HEK293 (cell line): Measurements from ENCODE around the gene CARMIL3.

Source experiments
- CTCF ChIP-seq: fragments of 450-650 bp; formaldehyde crosslinking; IDR thresholded peaks from 2 replicates; pipeline ENCODE4 v1.5.1; 2016; ENCODE audit warnings: missing biosample characterization, missing genetic modification characterization
- IKZF3 ChIP-seq: fragments of 450-650 bp; IDR thresholded peaks from 2 replicates; pipeline ENCODE4 v1.5.0; 2018; ENCODE audit warnings: missing biosample characterization, mild to moderate bottlenecking, missing genetic modification characterization, moderate library complexity
- INSM2 ChIP-seq: fragments of 450-650 bp; formaldehyde crosslinking; IDR thresholded peaks from 2 replicates; pipeline ENCODE4 v1.5.1; 2016; ENCODE audit warnings: missing biosample characterization, missing genetic modification characterization
- KLF7 ChIP-seq: fragments of 450-650 bp; formaldehyde crosslinking; IDR thresholded peaks from 2 replicates; pipeline ENCODE4 v1.5.1; 2016; ENCODE audit warnings: missing biosample characterization, missing genetic modification characterization, borderline replicate concordance
- KLF9 ChIP-seq: fragments of 450-650 bp; formaldehyde crosslinking; IDR thresholded peaks from 2 replicates; pipeline ENCODE4 v1.5.1; 2016; ENCODE audit warnings: missing biosample characterization, missing genetic modification characterization, low read depth
- PRDM1 ChIP-seq: fragments of 450-650 bp; formaldehyde crosslinking; IDR thresholded peaks from 2 replicates; pipeline ENCODE4; 2016; ENCODE audit warnings: missing biosample characterization, missing genetic modification characterization
- PRDM6 ChIP-seq: fragments of 450-650 bp; formaldehyde crosslinking; IDR thresholded peaks from 2 replicates; pipeline ENCODE4 v1.5.1; 2017; ENCODE audit warnings: missing biosample characterization, missing genetic modification characterization
- SP3 ChIP-seq: fragments of 450-650 bp; formaldehyde crosslinking; IDR thresholded peaks from 2 replicates; pipeline ENCODE4 v1.5.1; 2016; ENCODE audit warnings: missing biosample characterization, missing genetic modification characterization
- ZBTB8A ChIP-seq: fragments of 450-650 bp; formaldehyde crosslinking; IDR thresholded peaks from 2 replicates; pipeline ENCODE4 v1.5.1; 2016; ENCODE audit warnings: missing biosample characterization, missing genetic modification characterization
- ZNF148 ChIP-seq: fragments of 450-650 bp; formaldehyde crosslinking; IDR thresholded peaks from 2 replicates; pipeline ENCODE4 v1.5.0; 2017; ENCODE audit warnings: missing biosample characterization, missing genetic modification characterization, borderline replicate concordance
- ZNF155 ChIP-seq: fragments of 450-650 bp; formaldehyde crosslinking; IDR thresholded peaks from 2 replicates; pipeline ENCODE4 v1.5.1; 2016; ENCODE audit warnings: missing biosample characterization, missing genetic modification characterization
- ZNF175 ChIP-seq: fragments of 450-650 bp; formaldehyde crosslinking; IDR thresholded peaks from 2 replicates; pipeline ENCODE4 v1.5.1; 2016; ENCODE audit warnings: missing biosample characterization, missing genetic modification characterization
- ZNF184 ChIP-seq: fragments of 450-650 bp; IDR thresholded peaks from 2 replicates; pipeline ENCODE4 v1.5.1; 2018; ENCODE audit warnings: missing biosample characterization, mild to moderate bottlenecking, missing genetic modification characterization
- ZNF2 ChIP-seq: fragments of 450-650 bp; formaldehyde crosslinking; IDR thresholded peaks from 2 replicates; pipeline ENCODE4 v1.5.1; 2016; ENCODE audit warnings: missing biosample characterization, missing genetic modification characterization
- ZNF24 ChIP-seq: fragments of 450-650 bp; formaldehyde crosslinking; IDR thresholded peaks from 2 replicates; pipeline ENCODE4 v1.5.1; 2016; ENCODE audit warnings: missing biosample characterization, missing genetic modification characterization
- ZNF26 ChIP-seq: fragments of 450-650 bp; formaldehyde crosslinking; IDR thresholded peaks from 2 replicates; pipeline ENCODE4 v1.5.1; 2016; ENCODE audit warnings: missing biosample characterization, missing genetic modification characterization
- ZNF274 ChIP-seq, 2 experiments: fragments of 200-500 bp in 1 of 2; fragments of 450-650 bp in 1 of 2; sonication (Bioruptor generic) in 1 of 2; formaldehyde crosslinking in 1 of 2; IDR thresholded peaks; 2 replicates each; pipeline versions ENCODE4 v1.5.1 to v1.6.1; 2014 to 2016; ENCODE audit warnings: borderline replicate concordance in 1 of 2, inconsistent platforms in 1 of 2, low read length in 1 of 2, missing biosample characterization in 1 of 2, missing genetic modification characterization in 1 of 2
- ZNF366 ChIP-seq: fragments of 450-650 bp; formaldehyde crosslinking; conservative IDR thresholded peaks from 2 replicates; pipeline ENCODE4 v1.5.1; 2016; ENCODE audit warnings: missing biosample characterization, missing genetic modification characterization
- ZNF423 ChIP-seq: fragments of 450-650 bp; formaldehyde crosslinking; IDR thresholded peaks from 2 replicates; pipeline ENCODE4 v1.5.1; 2016; ENCODE audit warnings: missing biosample characterization, missing genetic modification characterization
- ZNF473 ChIP-seq: fragments of 450-650 bp; formaldehyde crosslinking; IDR thresholded peaks from 2 replicates; pipeline ENCODE4 v1.5.1; 2017; ENCODE audit warnings: missing biosample characterization, missing genetic modification characterization
- ZNF548 ChIP-seq: fragments of 450-650 bp; formaldehyde crosslinking; IDR thresholded peaks from 2 replicates; pipeline ENCODE4 v1.5.1; 2016; ENCODE audit warnings: missing biosample characterization, missing genetic modification characterization
- ZNF558 ChIP-seq: fragments of 450-650 bp; formaldehyde crosslinking; IDR thresholded peaks from 2 replicates; pipeline ENCODE4 v1.5.1; 2016; ENCODE audit warnings: missing biosample characterization, missing genetic modification characterization
- ZNF560 ChIP-seq: fragments of 450-650 bp; formaldehyde crosslinking; IDR thresholded peaks from 2 replicates; pipeline ENCODE4 v1.5.1; 2017; ENCODE audit warnings: missing biosample characterization, missing genetic modification characterization, borderline replicate concordance
- ZNF571 ChIP-seq: fragments of 450-650 bp; formaldehyde crosslinking; IDR thresholded peaks from 2 replicates; pipeline ENCODE4 v1.5.0; 2017; ENCODE audit warnings: missing biosample characterization, missing genetic modification characterization
- ZNF600 ChIP-seq: fragments of 450-650 bp; formaldehyde crosslinking; IDR thresholded peaks from 2 replicates; pipeline ENCODE4 v1.5.1; 2016; ENCODE audit warnings: missing biosample characterization, missing genetic modification characterization
- ZNF701 ChIP-seq: fragments of 450-650 bp; formaldehyde crosslinking; IDR thresholded peaks from 2 replicates; pipeline ENCODE4 v1.5.1; 2016; ENCODE audit warnings: missing biosample characterization, missing genetic modification characterization
- TF ChIP-seq, protein P1 (sequence below): fragments of 450-650 bp; formaldehyde crosslinking; IDR thresholded peaks from 2 replicates; pipeline ENCODE4 v1.5.1; 2016; ENCODE audit warnings: missing biosample characterization, missing genetic modification characterization

CARMIL3 gene

GRCh38 chr14:24113801-24114531 lies 62.2 kb downstream of the CARMIL3 start (continued):
- TF ChIP-seq PRDM6 (tag by site-specific recombination), result no peak
- no peak for TF ChIP-seq ZNF155 (tag by site-specific recombination)
- TF ChIP-seq ZNF2 (tag by site-specific recombination), result peak; percentile 48; the same call in 1 of the 2 replicates
- no peak for TF ChIP-seq ZNF548 (tag by site-specific recombination)
- TF ChIP-seq ZNF24 (tag by site-specific recombination), result peak; percentile 57; the same call in 1 of the 2 replicates
- TF ChIP-seq ZNF26, result no peak
- TF ChIP-seq, protein P1, sequence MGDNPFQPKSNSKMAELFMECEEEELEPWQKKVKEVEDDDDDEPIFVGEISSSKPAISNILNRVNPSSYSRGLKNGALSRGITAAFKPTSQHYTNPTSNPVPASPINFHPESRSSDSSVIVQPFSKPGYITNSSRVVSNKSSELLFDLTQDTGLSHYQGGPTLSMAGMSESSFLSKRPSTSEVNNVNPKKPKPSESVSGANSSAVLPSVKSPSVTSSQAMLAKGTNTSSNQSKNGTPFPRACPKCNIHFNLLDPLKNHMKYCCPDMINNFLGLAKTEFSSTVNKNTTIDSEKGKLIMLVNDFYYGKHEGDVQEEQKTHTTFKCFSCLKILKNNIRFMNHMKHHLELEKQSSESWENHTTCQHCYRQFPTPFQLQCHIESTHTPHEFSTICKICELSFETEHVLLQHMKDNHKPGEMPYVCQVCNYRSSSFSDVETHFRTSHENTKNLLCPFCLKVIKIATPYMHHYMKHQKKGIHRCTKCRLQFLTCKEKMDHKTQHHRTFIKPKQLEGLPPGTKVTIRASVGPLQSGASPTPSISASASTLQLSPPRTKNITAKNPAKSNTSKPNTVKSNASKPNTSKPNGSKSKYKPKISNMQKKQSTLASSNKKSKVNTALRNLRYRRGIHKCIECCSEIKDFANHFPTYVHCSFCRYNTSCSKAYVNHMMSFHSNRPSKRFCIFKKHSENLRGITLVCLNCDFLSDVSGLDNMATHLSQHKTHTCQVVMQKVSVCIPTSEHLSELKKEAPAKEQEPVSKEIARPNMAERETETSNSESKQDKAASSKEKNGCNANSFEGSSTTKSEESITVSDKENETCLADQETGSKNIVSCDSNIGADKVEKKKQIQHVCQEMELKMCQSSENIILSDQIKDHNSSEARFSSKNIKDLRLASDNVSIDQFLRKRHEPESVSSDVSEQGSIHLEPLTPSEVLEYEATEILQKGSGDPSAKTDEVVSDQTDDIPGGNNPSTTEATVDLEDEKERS (tag by site-specific recombination), result no peak
- TF ChIP-seq IKZF3 (tag by site-specific recombination), result no peak
- TF ChIP-seq ZNF184 (tag by site-specific recombination), result peak; percentile 29; the same call in 1 of the 2 replicates
- no peak for TF ChIP-seq ZNF560
- TF ChIP-seq ZBTB8A, result 0 out of 2 replicates have a peak, but pooled peaks have one; percentile 38
- TF ChIP-seq ZNF701, result peak; percentile 97
- no peak for TF ChIP-seq ZNF175 (tag by site-specific recombination)
- TF ChIP-seq ZNF473 (tag by site-specific recombination), result no peak
- TF ChIP-seq ZNF148 (tag by site-specific recombination), result no peak
- no peak; the same call in 1 of the 2 replicates for TF ChIP-seq CTCF
- peak; percentile 87 for TF ChIP-seq ZNF423
- TF ChIP-seq ZNF600 (tag by site-specific recombination), result peak; percentile 83
- TF ChIP-seq PRDM1 (tag by site-specific recombination), result no peak
- TF ChIP-seq ZNF274 (IDR thresholded peaks at IDR 0.05; ENCODE audit: low read length), result no peak
- no peak for TF ChIP-seq ZNF274 (tag by site-specific recombination; IDR thresholded peaks at IDR 0.05; ENCODE audit: borderline replicate concordance)
- no peak for TF ChIP-seq KLF9 (tag by site-specific recombination)
- no peak for TF ChIP-seq ZNF571 (tag by site-specific recombination)
- TF ChIP-seq ZNF558, result peak; percentile 52; the same call in 1 of the 2 replicates
- TF ChIP-seq INSM2 (tag by site-specific recombination), result peak; percentile 56
- TF ChIP-seq KLF7 (tag by site-specific recombination), result no peak
- no peak for TF ChIP-seq SP3 (tag by site-specific recombination)
- TF ChIP-seq ZNF366, result peak; percentile 91
